ENCODE data around the gene STX8. TPM values are rescaled to one million over a fixed set of nuclear protein-coding genes. Genes with fewer than 3 reads are reported as not detected.

The STX8 gene
- total and polyA plus RNA-seq, 9 of the 15 experiments (the other 6 are each of a cell fraction or from before 2014, with no cell fraction given), result 14.6 to 42.5 (median 22.1) TPM

DNA sequence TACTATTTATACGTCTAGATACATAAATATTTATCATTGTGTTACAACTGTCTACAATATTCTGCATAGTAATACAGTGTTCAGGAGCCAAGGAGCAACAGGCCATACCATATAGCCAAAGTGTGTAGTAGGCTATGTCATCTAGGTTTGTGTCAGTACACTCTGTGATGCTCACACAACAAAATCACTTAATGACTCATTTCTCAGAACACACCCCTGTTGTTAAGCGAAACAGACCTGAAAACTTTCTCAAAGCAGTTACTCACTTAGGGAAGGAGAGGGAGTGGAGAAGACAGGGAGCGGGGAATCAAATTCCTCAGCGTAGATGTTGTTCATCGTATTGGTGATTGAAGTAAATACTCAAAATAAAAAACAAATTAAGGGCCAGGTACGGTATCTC, 269.5 kb downstream of the STX8 start:
- Histone ChIP-seq H2AFZ (ENCODE audit: low read depth, low read length) (no peak overlapping the region), H3K36me3 (ENCODE audit: control insufficient read depth, insufficient read depth, low read length) (no peaks in the 10 kb centered on the region), H3K4me1 (replicated peaks in 1 of 2; ENCODE audit: control insufficient read depth in 2 of 2, insufficient read depth in 2 of 2, low read length in 2 of 2) (no peaks in the 10 kb centered on the region), H3K9ac (ENCODE audit: insufficient read depth in 1 of 2, low read depth in 2 of 2, low read length in 2 of 2) (no peak overlapping the region), H3K4me3 (no peak overlapping the region), H3K9me3 (replicated peaks; ENCODE audit: control insufficient read depth, insufficient read depth, low read depth, low read length) (no peaks in the 10 kb centered on the region), H3K79me2 (ENCODE audit: control insufficient read depth, insufficient read depth, low read length) (no peaks in the 10 kb centered on the region), H3K27me3 (ENCODE audit: control insufficient read depth in 2 of 2, insufficient read depth in 2 of 2, low read length in 2 of 2) (no peaks in the 10 kb centered on the region), H3K9me1 (ENCODE audit: control insufficient read depth, insufficient read depth, low read length) (no peaks in the 10 kb centered on the region), H4K20me1 (replicated peaks; ENCODE audit: control insufficient read depth, insufficient read depth, low read length) (no peaks in the 10 kb centered on the region; the same call in 1 of the 2 replicates), H3K27ac (ENCODE audit: extremely low read depth, low read depth, low read length) (no peak overlapping the region), H3K4me2 (ENCODE audit: insufficient read depth, low read length) (no peak overlapping the region)
- ATAC-seq, result no peak
- in situ Hi-C loops (cut with MboI), result no loop called here
- ChIA-PET POLR2A (no interaction called here), CTCF (ENCODE audit: low intra/inter-chr PET ratio) (no interaction called here)
- no peak for DNase-seq (ENCODE audit: extremely low read depth in 1 of 4, low spot score in 3 of 4)
- BruUV-seq (replicated peaks), result no TSS peak
- TF ChIP-seq HNRNPUL1 (IDR thresholded peaks at IDR 0.05; ENCODE audit: low read length), result no peak
- TF ChIP-seq, protein P1, sequence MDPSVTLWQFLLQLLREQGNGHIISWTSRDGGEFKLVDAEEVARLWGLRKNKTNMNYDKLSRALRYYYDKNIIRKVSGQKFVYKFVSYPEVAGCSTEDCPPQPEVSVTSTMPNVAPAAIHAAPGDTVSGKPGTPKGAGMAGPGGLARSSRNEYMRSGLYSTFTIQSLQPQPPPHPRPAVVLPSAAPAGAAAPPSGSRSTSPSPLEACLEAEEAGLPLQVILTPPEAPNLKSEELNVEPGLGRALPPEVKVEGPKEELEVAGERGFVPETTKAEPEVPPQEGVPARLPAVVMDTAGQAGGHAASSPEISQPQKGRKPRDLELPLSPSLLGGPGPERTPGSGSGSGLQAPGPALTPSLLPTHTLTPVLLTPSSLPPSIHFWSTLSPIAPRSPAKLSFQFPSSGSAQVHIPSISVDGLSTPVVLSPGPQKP (CRISPR knock-in tag; IDR thresholded peaks at IDR 0.05), result no peak
- TF ChIP-seq ZNF57 (CRISPR knock-in tag; IDR thresholded peaks at IDR 0.05), result no peak
- TF ChIP-seq GABPB2 (CRISPR knock-in tag; conservative IDR thresholded peaks at IDR 0.05), result no peak
- TF ChIP-seq, protein P2, sequence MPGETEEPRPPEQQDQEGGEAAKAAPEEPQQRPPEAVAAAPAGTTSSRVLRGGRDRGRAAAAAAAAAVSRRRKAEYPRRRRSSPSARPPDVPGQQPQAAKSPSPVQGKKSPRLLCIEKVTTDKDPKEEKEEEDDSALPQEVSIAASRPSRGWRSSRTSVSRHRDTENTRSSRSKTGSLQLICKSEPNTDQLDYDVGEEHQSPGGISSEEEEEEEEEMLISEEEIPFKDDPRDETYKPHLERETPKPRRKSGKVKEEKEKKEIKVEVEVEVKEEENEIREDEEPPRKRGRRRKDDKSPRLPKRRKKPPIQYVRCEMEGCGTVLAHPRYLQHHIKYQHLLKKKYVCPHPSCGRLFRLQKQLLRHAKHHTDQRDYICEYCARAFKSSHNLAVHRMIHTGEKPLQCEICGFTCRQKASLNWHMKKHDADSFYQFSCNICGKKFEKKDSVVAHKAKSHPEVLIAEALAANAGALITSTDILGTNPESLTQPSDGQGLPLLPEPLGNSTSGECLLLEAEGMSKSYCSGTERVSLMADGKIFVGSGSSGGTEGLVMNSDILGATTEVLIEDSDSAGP (CRISPR knock-in tag; IDR thresholded peaks at IDR 0.05), result no peak
- TF ChIP-seq, protein P3, sequence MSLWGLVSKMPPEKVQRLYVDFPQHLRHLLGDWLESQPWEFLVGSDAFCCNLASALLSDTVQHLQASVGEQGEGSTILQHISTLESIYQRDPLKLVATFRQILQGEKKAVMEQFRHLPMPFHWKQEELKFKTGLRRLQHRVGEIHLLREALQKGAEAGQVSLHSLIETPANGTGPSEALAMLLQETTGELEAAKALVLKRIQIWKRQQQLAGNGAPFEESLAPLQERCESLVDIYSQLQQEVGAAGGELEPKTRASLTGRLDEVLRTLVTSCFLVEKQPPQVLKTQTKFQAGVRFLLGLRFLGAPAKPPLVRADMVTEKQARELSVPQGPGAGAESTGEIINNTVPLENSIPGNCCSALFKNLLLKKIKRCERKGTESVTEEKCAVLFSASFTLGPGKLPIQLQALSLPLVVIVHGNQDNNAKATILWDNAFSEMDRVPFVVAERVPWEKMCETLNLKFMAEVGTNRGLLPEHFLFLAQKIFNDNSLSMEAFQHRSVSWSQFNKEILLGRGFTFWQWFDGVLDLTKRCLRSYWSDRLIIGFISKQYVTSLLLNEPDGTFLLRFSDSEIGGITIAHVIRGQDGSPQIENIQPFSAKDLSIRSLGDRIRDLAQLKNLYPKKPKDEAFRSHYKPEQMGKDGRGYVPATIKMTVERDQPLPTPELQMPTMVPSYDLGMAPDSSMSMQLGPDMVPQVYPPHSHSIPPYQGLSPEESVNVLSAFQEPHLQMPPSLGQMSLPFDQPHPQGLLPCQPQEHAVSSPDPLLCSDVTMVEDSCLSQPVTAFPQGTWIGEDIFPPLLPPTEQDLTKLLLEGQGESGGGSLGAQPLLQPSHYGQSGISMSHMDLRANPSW (CRISPR knock-in tag; IDR thresholded peaks at IDR 0.05), result no peak
- no peak for TF ChIP-seq MCM2 (IDR thresholded peaks at IDR 0.05; ENCODE audit: low read depth)
- TF ChIP-seq TOE1 (IDR thresholded peaks at IDR 0.05; ENCODE audit: borderline replicate concordance), result no peak
- no peak for TF ChIP-seq TOE1 (CRISPR knock-in tag; IDR thresholded peaks at IDR 0.05; ENCODE audit: borderline replicate concordance, low read depth)
- TF ChIP-seq MYBL2 (IDR thresholded peaks at IDR 0.05; ENCODE audit: low read depth), result no peak
- no peak for TF ChIP-seq MYBL2 (CRISPR knock-in tag; IDR thresholded peaks at IDR 0.05; ENCODE audit: borderline replicate concordance)
- TF ChIP-seq, protein P4, sequence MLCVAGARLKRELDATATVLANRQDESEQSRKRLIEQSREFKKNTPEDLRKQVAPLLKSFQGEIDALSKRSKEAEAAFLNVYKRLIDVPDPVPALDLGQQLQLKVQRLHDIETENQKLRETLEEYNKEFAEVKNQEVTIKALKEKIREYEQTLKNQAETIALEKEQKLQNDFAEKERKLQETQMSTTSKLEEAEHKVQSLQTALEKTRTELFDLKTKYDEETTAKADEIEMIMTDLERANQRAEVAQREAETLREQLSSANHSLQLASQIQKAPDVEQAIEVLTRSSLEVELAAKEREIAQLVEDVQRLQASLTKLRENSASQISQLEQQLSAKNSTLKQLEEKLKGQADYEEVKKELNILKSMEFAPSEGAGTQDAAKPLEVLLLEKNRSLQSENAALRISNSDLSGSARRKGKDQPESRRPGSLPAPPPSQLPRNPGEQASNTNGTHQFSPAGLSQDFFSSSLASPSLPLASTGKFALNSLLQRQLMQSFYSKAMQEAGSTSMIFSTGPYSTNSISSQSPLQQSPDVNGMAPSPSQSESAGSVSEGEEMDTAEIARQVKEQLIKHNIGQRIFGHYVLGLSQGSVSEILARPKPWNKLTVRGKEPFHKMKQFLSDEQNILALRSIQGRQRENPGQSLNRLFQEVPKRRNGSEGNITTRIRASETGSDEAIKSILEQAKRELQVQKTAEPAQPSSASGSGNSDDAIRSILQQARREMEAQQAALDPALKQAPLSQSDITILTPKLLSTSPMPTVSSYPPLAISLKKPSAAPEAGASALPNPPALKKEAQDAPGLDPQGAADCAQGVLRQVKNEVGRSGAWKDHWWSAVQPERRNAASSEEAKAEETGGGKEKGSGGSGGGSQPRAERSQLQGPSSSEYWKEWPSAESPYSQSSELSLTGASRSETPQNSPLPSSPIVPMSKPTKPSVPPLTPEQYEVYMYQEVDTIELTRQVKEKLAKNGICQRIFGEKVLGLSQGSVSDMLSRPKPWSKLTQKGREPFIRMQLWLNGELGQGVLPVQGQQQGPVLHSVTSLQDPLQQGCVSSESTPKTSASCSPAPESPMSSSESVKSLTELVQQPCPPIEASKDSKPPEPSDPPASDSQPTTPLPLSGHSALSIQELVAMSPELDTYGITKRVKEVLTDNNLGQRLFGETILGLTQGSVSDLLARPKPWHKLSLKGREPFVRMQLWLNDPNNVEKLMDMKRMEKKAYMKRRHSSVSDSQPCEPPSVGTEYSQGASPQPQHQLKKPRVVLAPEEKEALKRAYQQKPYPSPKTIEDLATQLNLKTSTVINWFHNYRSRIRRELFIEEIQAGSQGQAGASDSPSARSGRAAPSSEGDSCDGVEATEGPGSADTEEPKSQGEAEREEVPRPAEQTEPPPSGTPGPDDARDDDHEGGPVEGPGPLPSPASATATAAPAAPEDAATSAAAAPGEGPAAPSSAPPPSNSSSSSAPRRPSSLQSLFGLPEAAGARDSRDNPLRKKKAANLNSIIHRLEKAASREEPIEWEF (CRISPR knock-in tag; IDR thresholded peaks at IDR 0.05), result no peak
- no peak for TF ChIP-seq ZNF253 (CRISPR knock-in tag; conservative IDR thresholded peaks at IDR 0.05)
- WGBS (ENCODE audit: insufficient coverage, low coverage, missing lambda C conversion rate), result 11% methylated on average over 3 of the region's 6 CpGs
- no peak for FAIRE-seq
- intact Hi-C loops (cut with micrococcal nuclease), result no loop called here
